Common myeloid progenitor, CD34-positive (primary cell): ENCODE measurements around the gene DGCR2.

Source experiments
- CTCF ChIA-PET: fragments of 350-600 bp; sonication (Branson Sonifier 250); formaldehyde crosslinking; loops from one replicate; lab custom pipeline; 2021; ENCODE audit warnings: antibody characterized with exemption; lab: Charles Lee
- POLR2A ChIA-PET: fragments of 350-600 bp; sonication (Branson Sonifier 250); formaldehyde crosslinking; loops from one replicate; lab custom pipeline; 2021; ENCODE audit warnings: antibody characterized with exemption; lab: Charles Lee
- DNase-seq, 3 donors: peaks; one replicate each; pipeline versions ENCODE4 v3.0.0 to v3.0.0-alpha.2; 2013
- H3K27ac ChIP-seq, 2 experiments: 1 replicate in 1 of 2; 2 replicates in 1 of 2; pipeline ENCODE4 v1.7.0; 2013; ENCODE audit warnings: inconsistent platforms in 2 of 2, low read length in 2 of 2, mild to moderate bottlenecking in 2 of 2, low read depth in 1 of 2, moderate library complexity in 1 of 2; ENCODE audit not compliant: severe bottlenecking in 2 of 2, insufficient read depth in 1 of 2, poor library complexity in 1 of 2
- H3K27me3 ChIP-seq, 5 experiments: replicated peaks in 2 of 5; 1 replicate in 3 of 5; 2 replicates in 2 of 5; pipeline versions ENCODE4 v1.6.1 to v1.7.0; 2013; ENCODE audit warnings: low read length in 4 of 5, mild to moderate bottlenecking in 2 of 5, moderate library complexity in 2 of 5, inconsistent platforms in 1 of 5; ENCODE audit not compliant: insufficient read depth in 5 of 5, control insufficient read depth in 4 of 5
- H3K36me3 ChIP-seq, 4 experiments: 1 replicate in 2 of 4; 2 replicates in 2 of 4; pipeline versions ENCODE4 v1.6.1 to v1.7.0; 2013; ENCODE audit warnings: low read length in 3 of 4, control low read depth in 1 of 4, mild to moderate bottlenecking in 1 of 4; ENCODE audit not compliant: control insufficient read depth in 4 of 4, insufficient read depth in 4 of 4
- H3K4me1 ChIP-seq, 4 experiments: 1 replicate in 3 of 4; 2 replicates in 1 of 4; pipeline versions ENCODE4 v1.6.1 to v1.7.1; 2013; ENCODE audit warnings: low read length in 3 of 4, mild to moderate bottlenecking in 3 of 4, control low read depth in 1 of 4, inconsistent platforms in 1 of 4, moderate library complexity in 1 of 4; ENCODE audit not compliant: control insufficient read depth in 4 of 4, insufficient read depth in 4 of 4; ENCODE audit errors: control extremely low read depth in 1 of 4
- H3K4me3 ChIP-seq, 7 experiments: 1 replicate in 4 of 7; 2 replicates in 3 of 7; pipeline versions ENCODE4 v1.5.1 to v1.7.0; 2013; ENCODE audit warnings: mild to moderate bottlenecking in 7 of 7, low read length in 6 of 7, moderate library complexity in 6 of 7, inconsistent platforms in 2 of 7, low read depth in 2 of 7, control low read depth in 1 of 7; ENCODE audit not compliant: insufficient read depth in 4 of 7, control insufficient read depth in 1 of 7; ENCODE audit errors: extremely low read depth in 1 of 7
- H3K9me3 ChIP-seq, 5 experiments: 1 replicate in 4 of 5; 2 replicates in 1 of 5; pipeline versions ENCODE4 v1.6.1 to v1.7.1; 2013; ENCODE audit warnings: low read length in 4 of 5, mild to moderate bottlenecking in 2 of 5, inconsistent platforms in 1 of 5, low read depth in 1 of 5, moderate library complexity in 1 of 5; ENCODE audit not compliant: control insufficient read depth in 4 of 5, insufficient read depth in 2 of 5; ENCODE audit errors: control extremely low read depth in 1 of 5
- WGBS: methylation state at CpG from one replicate; pipeline ENCODE4 v1.1.5; 2013; ENCODE audit not compliant: insufficient coverage; 5-methylcytosine and 5-hydroxymethylcytosine counted together

Gene DGCR2

DNA sequence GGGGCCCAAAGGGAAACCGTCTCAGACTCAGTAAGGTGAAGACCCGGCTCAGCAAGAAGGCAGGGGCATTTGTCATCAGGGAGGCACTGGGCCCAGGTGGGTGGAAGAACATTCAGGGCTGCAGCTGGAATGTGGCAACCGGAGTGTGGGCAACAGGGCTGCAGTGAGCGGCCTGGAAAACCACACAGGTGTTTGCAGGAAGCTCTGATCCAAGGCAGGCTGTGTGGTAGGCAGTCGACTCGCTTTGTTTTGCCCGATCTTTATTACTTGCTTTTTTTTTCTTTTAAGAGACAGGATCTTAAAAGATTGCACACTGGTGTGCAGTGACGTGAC lies 82.8 kb downstream of the DGCR2 start:
- ChIA-PET CTCF (interaction anchor here (1.4 to 3.0 kb wide), 2 partner anchors 9 to 25 kb away, joined by 4 to 14 read pairs; no protein-coding TSS in a partner anchor), POLR2A (no interaction called here)
- Histone ChIP-seq H3K9me3 (no peaks in the 10 kb centered on the region), H3K36me3 (peaks cover 10 to 69% (median 42%) of the 10 kb centered on the region in 4 experiments), H3K27me3 (no peaks in the 10 kb centered on the region), H3K4me1 (no peaks in the 10 kb centered on the region), H3K4me3 (no peak overlapping the region), H3K27ac (no peak overlapping the region)
- no peak for DNase-seq
- 90% methylated on average over 8 of the region's 8 CpGs for WGBS

DNA sequence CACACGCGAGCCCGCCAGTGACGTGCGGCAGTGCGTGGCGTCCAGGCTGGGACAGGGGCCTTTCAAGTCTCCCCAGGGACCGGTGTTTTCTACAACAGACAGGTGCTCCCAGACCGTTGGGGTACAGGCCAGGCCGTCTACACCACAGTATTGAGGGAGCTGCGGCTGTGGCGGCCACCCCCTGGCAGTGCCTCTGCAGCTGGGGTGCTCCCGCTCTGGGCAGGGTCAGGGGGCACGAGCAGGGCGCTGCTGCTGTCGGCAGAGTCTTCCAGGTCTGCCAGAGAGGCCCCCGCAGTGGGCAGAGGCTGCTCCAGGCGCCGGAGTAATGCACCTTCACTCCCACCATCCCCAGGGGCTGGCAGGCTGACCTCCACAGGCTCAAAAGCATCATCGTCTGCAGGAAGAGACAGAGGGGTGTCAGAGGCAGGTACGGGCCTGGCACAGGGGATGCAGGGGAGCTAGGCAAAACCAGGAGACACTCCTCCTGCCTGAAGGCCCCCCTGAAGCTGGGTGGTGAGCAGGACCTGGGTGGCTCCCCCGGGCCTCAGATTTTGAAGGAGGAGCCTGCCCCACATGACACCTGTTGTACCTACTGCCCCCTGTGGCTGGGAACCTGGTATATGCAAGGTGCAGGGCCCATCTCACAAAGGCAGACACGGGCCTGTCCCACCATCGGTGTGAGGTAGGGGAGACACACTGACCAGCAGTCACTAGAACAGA lies 83.3 kb downstream of the DGCR2 start:
- 94% methylated on average over 19 of the region's 24 CpGs for WGBS

DNA sequence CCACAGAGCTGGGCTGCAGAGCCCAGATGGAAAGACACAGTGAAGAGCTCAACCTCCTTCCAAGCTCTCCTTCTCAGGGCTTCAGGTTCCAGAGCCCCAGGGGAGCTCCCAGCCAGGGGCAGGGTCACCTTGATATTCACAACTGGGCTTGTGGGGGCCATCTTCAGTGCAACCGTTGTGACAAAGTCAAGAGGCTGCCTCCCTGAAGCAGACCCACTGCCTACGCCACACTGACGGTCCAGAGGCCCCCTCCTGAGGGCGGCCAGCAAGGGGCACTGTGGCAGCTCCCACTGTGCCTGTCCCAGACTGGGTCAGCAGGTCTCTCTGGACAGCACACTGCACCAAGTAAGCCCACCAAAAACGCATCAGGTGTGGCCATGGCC lies 84.1 kb downstream of the DGCR2 start:
- no peaks in the 10 kb centered on the region for H3K4me1 ChIP-seq
- peaks cover 6 to 57% (median 30%) of the 10 kb centered on the region in 4 experiments for H3K36me3 ChIP-seq
- ChIA-PET CTCF (interaction anchor here (3.0 kb wide), 1 partner anchor 10 kb away, joined by 14 read pairs; no protein-coding TSS in a partner anchor), POLR2A (no interaction called here)
- DNase-seq = no peak
- peaks cover 0 to under 1% (median 0%) of the 10 kb centered on the region in 5 experiments for H3K27me3 ChIP-seq
- no peak overlapping the region for H3K27ac ChIP-seq
- H3K9me3 ChIP-seq = no peaks in the 10 kb centered on the region
- no peak overlapping the region for H3K4me3 ChIP-seq
- 100% methylated on average over 5 of the region's 5 CpGs for WGBS

More for the DNA sequence above, 83.3 kb downstream of the DGCR2 start:
- POLR2A ChIA-PET = no interaction called here
- no peak overlapping the region for H3K4me3 ChIP-seq
- H3K27me3 ChIP-seq = no peaks in the 10 kb centered on the region
- CTCF ChIA-PET = interaction anchor here (1.4 to 3.0 kb wide), 2 partner anchors 9 to 25 kb away, joined by 4 to 14 read pairs; no protein-coding TSS in a partner anchor
- no peaks in the 10 kb centered on the region for H3K9me3 ChIP-seq
- no peak for DNase-seq
- no peaks in the 10 kb centered on the region for H3K4me1 ChIP-seq
- H3K27ac ChIP-seq = no peak overlapping the region
- peaks cover 10 to 64% (median 37%) of the 10 kb centered on the region in 4 experiments for H3K36me3 ChIP-seq

DNA sequence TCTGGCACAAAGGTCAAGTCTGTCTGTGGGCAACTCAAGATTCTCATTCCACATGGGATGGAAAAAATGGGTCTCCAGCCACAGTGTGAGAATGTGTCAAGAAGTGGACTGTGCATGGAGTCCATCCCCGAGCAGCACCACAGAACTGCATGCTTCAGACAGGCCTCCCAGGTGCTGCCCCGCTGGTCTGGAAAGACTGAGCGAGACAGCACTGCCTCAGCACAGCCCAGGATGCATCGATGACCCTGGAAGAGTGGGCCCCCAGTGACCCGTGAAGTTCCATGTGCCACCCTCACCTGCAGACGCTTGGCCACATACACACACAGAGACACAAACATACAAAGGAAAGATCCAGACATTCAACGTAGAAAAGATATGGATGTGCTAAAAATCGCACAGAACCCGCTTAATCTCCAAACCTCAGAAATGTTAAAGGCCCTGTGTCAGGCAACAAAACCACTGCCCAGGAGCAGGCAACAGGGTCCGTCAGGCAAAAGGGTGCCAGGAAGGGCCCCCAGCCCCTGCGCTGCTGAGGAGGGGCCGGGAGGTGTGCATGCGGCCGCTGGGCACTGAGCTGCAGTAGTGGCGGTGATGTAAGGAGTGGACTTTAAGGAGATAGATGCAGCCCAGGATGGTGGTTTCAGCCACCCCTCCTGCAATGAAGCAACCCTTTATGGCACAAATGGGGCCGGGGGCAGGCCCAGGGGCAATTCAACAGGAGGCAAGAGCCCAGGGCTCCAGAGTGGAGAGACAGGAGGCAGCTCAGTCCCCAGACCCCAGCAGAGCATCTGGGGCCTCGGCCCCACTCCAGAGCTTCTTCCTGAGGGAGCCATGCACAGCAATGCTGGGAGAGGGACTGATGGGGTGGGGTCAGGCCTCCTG lies 84.7 kb downstream of the DGCR2 start:
- Histone ChIP-seq H3K9me3 (no peaks in the 10 kb centered on the region), H3K4me3 (no peak overlapping the region), H3K27me3 (peaks cover 0 to 2% (median 0%) of the 10 kb centered on the region in 5 experiments), H3K36me3 (peaks cover 6 to 51% (median 24%) of the 10 kb centered on the region in 4 experiments), H3K27ac (no peak overlapping the region), H3K4me1 (no peaks in the 10 kb centered on the region)
- no peak for DNase-seq
- POLR2A ChIA-PET = no interaction called here
- CTCF ChIA-PET = interaction anchor here (3.0 kb wide), 1 partner anchor 10 kb away, joined by 14 read pairs; no protein-coding TSS in a partner anchor
- 98% methylated on average over 16 of the region's 17 CpGs for WGBS

DNA sequence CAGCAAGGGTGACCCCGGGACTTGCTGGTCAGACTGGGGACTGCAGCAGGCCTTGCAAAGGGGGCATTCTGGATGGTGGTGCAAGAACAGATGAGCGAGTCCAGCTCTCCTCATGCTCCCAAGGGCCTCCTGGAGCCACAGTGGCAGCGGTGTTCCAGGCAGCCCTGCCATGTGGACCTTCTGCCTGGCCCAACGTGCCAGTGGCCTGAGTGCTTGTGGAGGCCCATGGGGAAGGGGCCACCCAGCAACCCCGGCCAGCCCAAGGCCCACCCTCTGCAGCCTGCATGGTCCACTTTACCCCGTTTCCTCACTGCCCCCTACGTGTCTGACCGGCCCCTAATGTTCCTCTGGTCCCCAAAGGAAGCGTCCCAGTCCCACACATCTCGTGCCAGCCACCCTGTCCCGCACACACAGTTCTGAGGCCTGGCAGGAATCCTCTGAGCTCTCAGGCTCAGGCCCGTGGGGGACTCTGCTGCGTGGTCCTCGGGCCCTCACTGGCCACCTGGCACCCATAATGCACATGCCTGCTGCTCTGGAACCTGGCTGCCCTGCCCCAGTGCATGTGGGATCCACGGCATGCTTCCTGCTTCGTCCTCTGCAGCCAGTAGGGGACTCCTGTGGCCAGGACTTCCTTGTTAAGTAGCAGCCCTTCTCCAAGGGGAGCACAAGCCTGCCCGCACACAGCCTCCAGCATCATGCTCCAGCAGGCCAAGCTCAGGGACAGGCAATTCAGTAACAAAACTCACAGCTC lies 85.5 kb downstream of the DGCR2 start:
- H3K9me3 ChIP-seq = no peaks in the 10 kb centered on the region
- H3K4me1 ChIP-seq = no peaks in the 10 kb centered on the region
- WGBS = 93% methylated on average over 16 of the region's 17 CpGs
- H3K4me3 ChIP-seq = no peak overlapping the region
- no peak for DNase-seq
- ChIA-PET CTCF (interaction anchor here (3.0 kb wide), 1 partner anchor 11 kb away, joined by 14 read pairs; no protein-coding TSS in a partner anchor), POLR2A (no interaction called here)
- H3K27me3 ChIP-seq = peaks cover 0 to 2% (median 0%) of the 10 kb centered on the region in 5 experiments
- no peak overlapping the region for H3K27ac ChIP-seq
- peaks cover 4 to 42% (median 18%) of the 10 kb centered on the region in 4 experiments for H3K36me3 ChIP-seq

DNA sequence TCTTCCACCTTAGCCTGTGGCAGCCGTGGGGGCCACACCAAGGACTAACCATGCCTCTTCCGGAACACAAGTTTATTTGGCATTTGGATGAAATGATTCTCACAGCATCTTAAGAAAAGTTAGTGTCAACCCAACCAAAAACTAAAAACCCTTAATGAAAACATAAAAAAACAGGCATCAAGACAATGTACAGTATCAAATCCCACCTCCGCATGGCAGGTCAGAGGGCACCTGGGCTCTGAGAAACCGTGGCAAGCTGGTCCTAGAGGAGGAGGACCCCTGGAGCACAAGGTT lies 86.0 kb downstream of the DGCR2 start:
- 94% methylated on average over 2 of the region's 4 CpGs for WGBS
- H3K9me3 ChIP-seq = no peaks in the 10 kb centered on the region
- H3K4me3 ChIP-seq = no peak overlapping the region
- no peak overlapping the region for H3K27ac ChIP-seq
- CTCF ChIA-PET = interaction anchor here (0.7 kb wide), 1 partner anchor 594 kb away, joined by 3 read pairs; no protein-coding TSS in a partner anchor
- no peak for DNase-seq
- peaks cover 0 to 5% (median 0%) of the 10 kb centered on the region in 5 experiments for H3K27me3 ChIP-seq
- POLR2A ChIA-PET = no interaction called here
- H3K36me3 ChIP-seq = peaks cover 4 to 37% (median 16%) of the 10 kb centered on the region in 4 experiments
- H3K4me1 ChIP-seq = no peaks in the 10 kb centered on the region
